Hematopoietic multipotent progenitor cell treated with erythropoietin and hydrocortisone succinate and interleukin-3 and kit ligand, for 8 days (in vitro differentiated cells): ENCODE measurements around the gene RIMBP2.
"Not testable (repeated sequence)": the region's sequence is repeated elsewhere in the genome, so short reads cannot be mapped to it uniquely, and the experiment has no call there.

Experiments
- DNase-seq: peaks from one replicate; pipeline ENCODE4 v3.0.0-alpha.2; 2015

The RIMBP2 gene

GRCh38 chr12:130589540-130590317 lies 126.4 kb downstream of the RIMBP2 start:
- no peak for DNase-seq

- no peak for DNase-seq
Measured at GRCh38 chr12:130588696-130589539, 127.2 kb downstream of the RIMBP2 start.

- DNase-seq = no peak
Measured at GRCh38 chr12:130587966-130588365, 128.1 kb downstream of the RIMBP2 start.

GRCh38 chr12:130584475-130584874 lies 131.6 kb downstream of the RIMBP2 start:
- DNase-seq = not testable (repeated sequence)

GRCh38 chr12:130583800-130584199 lies 132.3 kb downstream of the RIMBP2 start:
- no peak for DNase-seq

GRCh38 chr12:130583317-130583716 lies 132.8 kb downstream of the RIMBP2 start:
- no peak for DNase-seq

- no peak for DNase-seq
Measured at GRCh38 chr12:130582286-130582685, 133.8 kb downstream of the RIMBP2 start.

GRCh38 chr12:130581782-130582181 lies 134.3 kb downstream of the RIMBP2 start:
- no peak for DNase-seq

GRCh38 chr12:130579231-130579630 lies 136.9 kb downstream of the RIMBP2 start:
- DNase-seq = no peak

GRCh38 chr12:130577351-130577750 lies 138.7 kb downstream of the RIMBP2 start:
- DNase-seq = no peak

GRCh38 chr12:130576371-130576816 lies 139.7 kb downstream of the RIMBP2 start:
- no peak for DNase-seq

GRCh38 chr12:130574402-130574801 lies 141.7 kb downstream of the RIMBP2 start:
- DNase-seq = no peak

GRCh38 chr12:130573766-130574165 lies 142.3 kb downstream of the RIMBP2 start:
- no peak for DNase-seq

GRCh38 chr12:130573235-130573634 lies 142.9 kb downstream of the RIMBP2 start:
- no peak for DNase-seq

- DNase-seq = no peak
Measured at GRCh38 chr12:130572553-130572952, 143.5 kb downstream of the RIMBP2 start.

GRCh38 chr12:130571734-130572133 lies 144.4 kb downstream of the RIMBP2 start:
- DNase-seq = no peak

- no peak for DNase-seq
Measured at GRCh38 chr12:130571089-130571488, 145.0 kb downstream of the RIMBP2 start.

GRCh38 chr12:130569521-130569920 lies 146.6 kb downstream of the RIMBP2 start:
- no peak for DNase-seq

- DNase-seq = no peak
Measured at GRCh38 chr12:130568501-130568900, 147.6 kb downstream of the RIMBP2 start.

GRCh38 chr12:130568041-130568440 lies 148.1 kb downstream of the RIMBP2 start:
- DNase-seq = no peak

- DNase-seq = no peak
Measured at GRCh38 chr12:130566446-130567155, 149.5 kb downstream of the RIMBP2 start.

- DNase-seq = no peak
Measured at GRCh38 chr12:130565189-130565588, 150.9 kb downstream of the RIMBP2 start.

- DNase-seq = no peak
Measured at GRCh38 chr12:130563323-130563722, 152.8 kb downstream of the RIMBP2 start.
